Naive thymus-derived CD8-positive, alpha-beta T cell (primary cell): ENCODE data around the gene RHEB. TPM values are rescaled to one million over a fixed set of nuclear protein-coding genes. Genes with fewer than 3 reads are reported as not detected.
A peak's percentile ranks its signal among the peaks of the same experiment; 100 is the strongest.

Source experiments
- ATAC-seq, 2 donors: fragments of 150-1000 bp; cut with Tn5 transposase in 1 of 2; sonication (Bioruptor Pico), chemical (Tn5 transposase) in 1 of 2; 1 replicate in 1 of 2; 2 replicates in 1 of 2; pipeline ENCODE4 v1.10.0; 2021; ENCODE audit warnings: mild to moderate bottlenecking in 2 of 2, moderate library complexity in 2 of 2
- POLR2A ChIA-PET: fragments of 350-600 bp; sonication (Branson Sonifier 250); formaldehyde crosslinking; loops from one replicate; lab custom pipeline; 2021; ENCODE audit warnings: antibody characterized with exemption; lab: Charles Lee
- DNase-seq, 10 donors: peaks; one replicate each; pipeline versions ENCODE4 v3.0.0 to v3.0.0-alpha.2; 2020 to 2022
- H3K27ac Mint-ChIP-seq, 10 donors: one replicate each; pipeline ENCODE4 v1.8.0; 2020 to 2022; ENCODE audit warnings: mild to moderate bottlenecking in 10 of 10, mixed read lengths in 10 of 10, moderate library complexity in 4 of 10, inconsistent platforms in 1 of 10
- H3K27me3 Mint-ChIP-seq, 5 donors: one replicate each; pipeline ENCODE4 v1.8.0; 2021 to 2022; ENCODE audit warnings: mixed read lengths in 5 of 5
- H3K36me3 Mint-ChIP-seq, 3 donors: one replicate each; pipeline ENCODE4 v1.8.0; 2020 to 2022; ENCODE audit warnings: mixed read lengths in 3 of 3, mild to moderate bottlenecking in 2 of 3, inconsistent platforms in 1 of 3
- H3K4me1 Mint-ChIP-seq, 4 donors: one replicate each; pipeline ENCODE4 v1.8.0; 2021 to 2022; ENCODE audit warnings: mixed read lengths in 4 of 4
- H3K4me3 Mint-ChIP-seq, 10 donors: one replicate each; pipeline ENCODE4 v1.8.0; 2020 to 2022; ENCODE audit warnings: mild to moderate bottlenecking in 10 of 10, mixed read lengths in 10 of 10, moderate library complexity in 6 of 10, inconsistent platforms in 1 of 10
- H3K9me3 Mint-ChIP-seq, 9 donors: one replicate each; pipeline ENCODE4 v1.8.0; 2020 to 2022; ENCODE audit warnings: mixed read lengths in 9 of 9, mild to moderate bottlenecking in 3 of 9, inconsistent platforms in 1 of 9, moderate library complexity in 1 of 9
- polyA plus RNA-seq, 3 donors: library from polyadenylated mRNA; unstranded; fragments of 300-500 nt; fragmentation: Illumina TruSeq; gene quantifications; one replicate each; pipeline ENCODE4 v1.2.3, GENCODE V29; 2021
- total RNA-seq, 8 experiments: library from RNA in 2 of 8; stranded (reverse) in 2 of 8; gene quantifications; one replicate each; pipeline ENCODE4 v1.2.3 and lab custom pipeline; 2021 to 2026

RHEB gene
- total and polyA plus RNA-seq, 5 experiments from 2014 or later, result 31.2 to 48.8 (median 43.7) TPM

GRCh38 chr7:151459726-151460473, 59.8 kb downstream of the RHEB start:
- DNase-seq, result no peak
- H3K4me1 Mint-ChIP-seq, result peaks cover 0 to 6% (median 2%) of the 10 kb centered on the region in 4 donors
- H3K27me3 Mint-ChIP-seq, result peaks cover 2 to 15% (median 4%) of the 10 kb centered on the region in 5 donors
- ATAC-seq, result no peak
- peaks cover 13 to 24% (median 24%) of the 10 kb centered on the region in 3 donors for H3K36me3 Mint-ChIP-seq
- no peak overlapping the region for H3K27ac Mint-ChIP-seq
- POLR2A ChIA-PET, result no interaction called here
- peaks cover 0 to 38% (median 20%) of the 10 kb centered on the region in 9 donors for H3K9me3 Mint-ChIP-seq
- no peak overlapping the region for H3K4me3 Mint-ChIP-seq

GRCh38 chr7:151457534-151457933, 62.2 kb downstream of the RHEB start:
- DNase-seq (no peak), ATAC-seq (no peak)
- H3K36me3 Mint-ChIP-seq, result peaks cover 0 to 7% (median 2%) of the 10 kb centered on the region in 3 donors
- H3K4me3 Mint-ChIP-seq, result no peak overlapping the region
- POLR2A ChIA-PET, result no interaction called here
- no peak overlapping the region for H3K27ac Mint-ChIP-seq
- H3K9me3 Mint-ChIP-seq, result peaks cover 0 to 23% (median 3%) of the 10 kb centered on the region in 9 donors
- H3K4me1 Mint-ChIP-seq, result peaks cover 0 to 6% (median 2%) of the 10 kb centered on the region in 4 donors
- peaks cover 2 to 15% (median 4%) of the 10 kb centered on the region in 5 donors for H3K27me3 Mint-ChIP-seq

- Mint-ChIP-seq H3K4me3 (no peak overlapping the region), H3K27me3 (peaks cover 2 to 15% (median 4%) of the 10 kb centered on the region in 5 donors), H3K27ac (no peak overlapping the region), H3K4me1 (peaks cover 0 to 6% (median 2%) of the 10 kb centered on the region in 4 donors), H3K36me3 (no peaks in the 10 kb centered on the region), H3K9me3 (peaks cover 0 to 15% (median 3%) of the 10 kb centered on the region in 9 donors)
- DNase-seq (no peak), ATAC-seq (no peak)
- POLR2A ChIA-PET, result no interaction called here
Observed at GRCh38 chr7:151456782-151457181, 62.9 kb downstream of the RHEB start.

GRCh38 chr7:151456276-151456675, 63.4 kb downstream of the RHEB start:
- POLR2A ChIA-PET, result no interaction called here
- peaks cover 0 to 13% (median 0%) of the 10 kb centered on the region in 9 donors for H3K9me3 Mint-ChIP-seq

GRCh38 chr7:151455690-151456089, 64.0 kb downstream of the RHEB start:
- POLR2A ChIA-PET, result no interaction called here
- Mint-ChIP-seq H3K4me3 (no peak overlapping the region), H3K27me3 (peaks cover 4 to 15% (median 5%) of the 10 kb centered on the region in 5 donors), H3K27ac (no peak overlapping the region), H3K36me3 (no peaks in the 10 kb centered on the region), H3K4me1 (peaks cover 0 to 6% (median 1%) of the 10 kb centered on the region in 4 donors), H3K9me3 (peaks cover 0 to 7% (median 0%) of the 10 kb centered on the region in 9 donors)
- DNase-seq, result no peak
- ATAC-seq, result no peak

More at GRCh38 chr7:151456276-151456675, 63.4 kb downstream of the RHEB start:
- ATAC-seq, result no peak
- Mint-ChIP-seq H3K27me3 (peaks cover 2 to 15% (median 4%) of the 10 kb centered on the region in 5 donors), H3K27ac (peak overlapping the region in 1 of 10 donors; percentile 22), H3K4me3 (no peak overlapping the region), H3K4me1 (peaks cover 0 to 6% (median 2%) of the 10 kb centered on the region in 4 donors), H3K36me3 (no peaks in the 10 kb centered on the region)
- no peak for DNase-seq

DNA sequence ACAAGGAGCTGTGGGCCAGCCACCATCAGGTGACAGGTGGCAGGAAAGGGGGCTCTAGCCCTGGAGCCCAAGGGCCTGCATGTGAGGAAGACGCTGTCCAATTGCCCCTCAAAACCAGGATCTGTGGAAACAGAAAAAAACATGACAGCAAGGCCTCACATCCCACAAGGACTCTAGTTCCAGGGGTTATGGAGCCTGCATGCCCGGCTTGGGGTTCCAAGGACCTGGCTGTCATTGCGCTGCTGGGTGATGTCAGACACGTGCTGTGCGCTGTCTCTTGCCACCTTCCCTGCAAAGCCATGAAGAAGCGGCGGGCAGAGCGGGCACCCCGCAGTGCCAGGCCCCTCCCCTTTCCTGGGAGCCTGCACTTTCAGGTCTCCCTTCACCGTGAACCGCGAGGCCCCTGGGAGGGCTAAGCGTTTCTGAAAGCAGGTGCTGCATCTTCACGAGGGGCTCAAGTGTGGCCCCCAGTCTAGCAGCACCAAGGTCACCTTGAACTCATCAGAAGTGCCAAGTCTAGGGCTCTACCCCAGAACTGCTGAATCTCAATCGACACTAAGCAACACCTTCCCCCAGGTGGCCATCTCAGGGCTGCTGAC, 64.7 kb downstream of the RHEB start:
- DNase-seq (no peak), ATAC-seq (no peak)
- H3K27me3 Mint-ChIP-seq, result peaks cover 1 to 9% (median 4%) of the 10 kb centered on the region in 5 donors
- no peaks in the 10 kb centered on the region for H3K36me3 Mint-ChIP-seq
- H3K9me3 Mint-ChIP-seq, result peaks cover 0 to 2% (median 0%) of the 10 kb centered on the region in 9 donors
- POLR2A ChIA-PET, result no interaction called here
- H3K4me3 Mint-ChIP-seq, result no peak overlapping the region
- H3K4me1 Mint-ChIP-seq, result peaks cover 0 to 6% (median 1%) of the 10 kb centered on the region in 4 donors
- no peak overlapping the region for H3K27ac Mint-ChIP-seq

- ATAC-seq, result no peak
- no peak overlapping the region for H3K4me3 Mint-ChIP-seq
- H3K27ac Mint-ChIP-seq, result no peak overlapping the region
- no peaks in the 10 kb centered on the region for H3K9me3 Mint-ChIP-seq
- no peaks in the 10 kb centered on the region for H3K36me3 Mint-ChIP-seq
- POLR2A ChIA-PET, result no interaction called here
- peaks cover 0 to 6% (median 4%) of the 10 kb centered on the region in 5 donors for H3K27me3 Mint-ChIP-seq
- H3K4me1 Mint-ChIP-seq, result peaks cover 0 to 11% (median 3%) of the 10 kb centered on the region in 4 donors
- no peak for DNase-seq
Observed at GRCh38 chr7:151454305-151454704, 65.4 kb downstream of the RHEB start.

- Mint-ChIP-seq H3K27me3 (peaks cover 0 to 6% (median 4%) of the 10 kb centered on the region in 5 donors), H3K4me3 (no peak overlapping the region), H3K36me3 (no peaks in the 10 kb centered on the region), H3K9me3 (no peaks in the 10 kb centered on the region), H3K27ac (no peak overlapping the region), H3K4me1 (peaks cover 2 to 11% (median 3%) of the 10 kb centered on the region in 4 donors)
- ATAC-seq, result peak in 1 of 2 donors; percentile 14
- DNase-seq, result no peak
- POLR2A ChIA-PET, result no interaction called here
Observed at GRCh38 chr7:151453326-151453791, 66.3 kb downstream of the RHEB start.

GRCh38 chr7:151452680-151453325, 66.9 kb downstream of the RHEB start:
- Mint-ChIP-seq H3K27ac (no peak overlapping the region), H3K4me1 (peaks cover 2 to 11% (median 3%) of the 10 kb centered on the region in 4 donors), H3K9me3 (no peaks in the 10 kb centered on the region), H3K36me3 (no peaks in the 10 kb centered on the region), H3K4me3 (no peak overlapping the region), H3K27me3 (peaks cover 0 to 6% (median 4%) of the 10 kb centered on the region in 5 donors)
- ATAC-seq (no peak), DNase-seq (no peak)
- POLR2A ChIA-PET, result no interaction called here

GRCh38 chr7:151451626-151452571, 67.8 kb downstream of the RHEB start:
- no peaks in the 10 kb centered on the region for H3K9me3 Mint-ChIP-seq
- no peak for DNase-seq
- no peak overlapping the region for H3K4me3 Mint-ChIP-seq
- peaks cover 0 to 6% (median 5%) of the 10 kb centered on the region in 4 donors for H3K4me1 Mint-ChIP-seq
- H3K36me3 Mint-ChIP-seq, result no peaks in the 10 kb centered on the region
- ATAC-seq, result no peak
- H3K27me3 Mint-ChIP-seq, result peaks cover 0 to 6% (median 4%) of the 10 kb centered on the region in 5 donors
- H3K27ac Mint-ChIP-seq, result no peak overlapping the region
- POLR2A ChIA-PET, result no interaction called here

- DNase-seq, result no peak
Observed at GRCh38 chr7:151451156-151451555, 68.5 kb downstream of the RHEB start.

More at GRCh38 chr7:151451156-151451555, 68.5 kb downstream of the RHEB start:
- no peak for ATAC-seq
- POLR2A ChIA-PET, result no interaction called here
- H3K27me3 Mint-ChIP-seq, result peaks cover 0 to 6% (median 4%) of the 10 kb centered on the region in 5 donors
- no peaks in the 10 kb centered on the region for H3K9me3 Mint-ChIP-seq
- no peak overlapping the region for H3K4me3 Mint-ChIP-seq
- peaks cover 2 to 10% (median 5%) of the 10 kb centered on the region in 4 donors for H3K4me1 Mint-ChIP-seq
- peak overlapping the region in 1 of 10 donors; percentile 52 for H3K27ac Mint-ChIP-seq
- no peaks in the 10 kb centered on the region for H3K36me3 Mint-ChIP-seq
